ENCODE measurements around the gene PTGES2. TPM values are rescaled to one million over a fixed set of nuclear protein-coding genes. Genes with fewer than 3 reads are reported as not detected.

PTGES2 gene
- total and polyA plus RNA-seq, 2 of the 13 experiments (the other 11 are each of a cell fraction or from before 2014, with no cell fraction given) = 63.7 to 79.8 TPM

- Histone ChIP-seq H4K20me1 (ENCODE audit: insufficient read depth, low read length) (no peaks in the 10 kb centered on the region), H3K9ac (ENCODE audit: insufficient read depth, low read depth, low read length) (no peak overlapping the region), H3K27me3 (ENCODE audit: control insufficient read depth in 1 of 2, insufficient read depth in 2 of 2, low read length in 2 of 2) (no peaks in the 10 kb centered on the region), H3K27ac (ENCODE audit: extremely low read length, insufficient read depth, low read length) (no peak overlapping the region), H3K4me1 (ENCODE audit: insufficient read depth, low read length) (no peaks in the 10 kb centered on the region), H2AFZ (ENCODE audit: low read length) (no peak overlapping the region), H3K9me3 (ENCODE audit: low read length) (no peaks in the 10 kb centered on the region), H3K4me2 (ENCODE audit: low read depth, low read length) (no peak overlapping the region), H3K36me3 (replicated peaks in 1 of 2; ENCODE audit: control insufficient read depth in 1 of 2, insufficient read depth in 2 of 2, low read length in 2 of 2) (peaks cover 14 to 50% of the 10 kb centered on the region in 2 experiments; a peak in 4 of 5 replicates), H3K79me2 (ENCODE audit: insufficient read depth, low read length) (no peaks in the 10 kb centered on the region), H3K4me3 (replicated peaks in 1 of 3; ENCODE audit: insufficient read depth in 1 of 3, low read depth in 2 of 3, low read length in 3 of 3) (no peak overlapping the region)
- DNase-seq (ENCODE audit: low spot score) (no peak), FAIRE-seq (no peak), ATAC-seq (no peak)
- BruUV-seq (replicated peaks) = no TSS peak
- WGBS (ENCODE audit: low lambda C conversion rate) = 100% methylated on average over 4 of the region's 8 CpGs
- ChIA-PET CTCF (ENCODE audit: low intra/inter-chr PET ratio, low total read pairs) (no interaction called here), POLR2A (interaction anchor here (2.8 kb wide), 1 partner anchor 10 kb away, joined by 9 read pairs; the partner anchor contains the start of gene BBLN)
- intact Hi-C loops (cut with micrococcal nuclease; ENCODE audit: unreplicated experiment) (no loop called here), in situ Hi-C loops (cut with HindIII; ENCODE audit: extremely low pct_ligation_motif_present, low pct_unique_long_range_greater_than_20kb) (no loop called here)
- no peak for TF ChIP-seq FOXO4 (CRISPR knock-in tag; conservative IDR thresholded peaks at IDR 0.05)
- TF ChIP-seq GTF3A (CRISPR knock-in tag; conservative IDR thresholded peaks at IDR 0.05) = no peak
- no peak for TF ChIP-seq ZSCAN9 (CRISPR knock-in tag; IDR thresholded peaks at IDR 0.05; ENCODE audit: borderline replicate concordance)
- no peak for TF ChIP-seq SMARCC2 (IDR thresholded peaks at IDR 0.05)
- no peak for TF ChIP-seq FOXP1 (IDR thresholded peaks at IDR 0.05)
- no peak for TF ChIP-seq FOXP1 (CRISPR knock-in tag; IDR thresholded peaks at IDR 0.05)
- TF ChIP-seq IRF2 (CRISPR knock-in tag; IDR thresholded peaks at IDR 0.05) = no peak
- no peak for TF ChIP-seq ZBTB37 (CRISPR knock-in tag; IDR thresholded peaks at IDR 0.05)
- no peak for TF ChIP-seq ZNF44 (CRISPR knock-in tag; IDR thresholded peaks at IDR 0.05)
- no peak for TF ChIP-seq ARNT2 (CRISPR knock-in tag; IDR thresholded peaks at IDR 0.05; ENCODE audit: low read depth)
- TF ChIP-seq ZNF777 (CRISPR knock-in tag; IDR thresholded peaks at IDR 0.05) = no peak
- no peak for TF ChIP-seq KIAA2018 (CRISPR knock-in tag; IDR thresholded peaks at IDR 0.05; ENCODE audit: borderline replicate concordance)
- no peak for TF ChIP-seq TCF7L2 (IDR thresholded peaks at IDR 0.05; ENCODE audit: low read depth, low read length)
- no peak for TF ChIP-seq JDP2 (CRISPR knock-in tag; IDR thresholded peaks at IDR 0.05; ENCODE audit: borderline replicate concordance)
These were observed 42.0 kb upstream of the PTGES2 start for GRCh38 chr9:128169492-128169891.
